A673 (cell line): ENCODE data around the gene RHO. TPM values are rescaled to one million over a fixed set of nuclear protein-coding genes. Genes with fewer than 3 reads are reported as not detected.
"Not testable (repeated sequence)": the region's sequence is repeated elsewhere in the genome, so short reads cannot be mapped to it uniquely, and the experiment has no call there.

Experiments
- BruUV-seq: library from RNA; stranded (reverse); fragments of 400-500 nt; replicated peaks from 2 replicates; lab custom pipeline; 2021; lab: Mats Ljungman, UMichigan
- CTCF ChIA-PET: fragments of 300-600 bp; sonication (Branson Sonifier 250); formaldehyde crosslinking; loops from one replicate; lab custom pipeline; 2022; ENCODE audit warnings: antibody characterized with exemption; lab: Charles Lee
- POLR2A ChIA-PET: fragments of 300-600 bp; sonication (Branson Sonifier 250); formaldehyde crosslinking; loops from one replicate; lab custom pipeline; 2022; ENCODE audit warnings: antibody characterized with exemption; ENCODE audit not compliant: low non-redundant PET; lab: Charles Lee
- DNase-seq: peaks from one replicate; pipeline ENCODE4 v3.0.0-alpha.2; 2015; ENCODE audit warnings: low spot score
- H3K27ac ChIP-seq: fragments of 200-600 bp; sonication (generic); 2 replicates; pipeline ENCODE4 v1.5.1; 2016; ENCODE audit warnings: mixed run types, low read depth, mild to moderate bottlenecking, mixed read lengths, antibody characterized with exemption, low read length; ENCODE audit not compliant: poor library complexity, severe bottlenecking
- H3K27me3 ChIP-seq: fragments of 200-600 bp; sonication (generic); replicated peaks from 2 replicates; pipeline ENCODE4 v1.6.1; 2017; ENCODE audit warnings: mixed run types, low read depth, mild to moderate bottlenecking, mixed read lengths, antibody characterized with exemption, low read length; ENCODE audit not compliant: insufficient read depth, poor library complexity
- H3K36me3 ChIP-seq: fragments of 200-600 bp; sonication (generic); 2 replicates; pipeline ENCODE4 v1.6.1; 2016; ENCODE audit warnings: mixed run types, mild to moderate bottlenecking, mixed read lengths, antibody characterized with exemption, low read length; ENCODE audit not compliant: insufficient read depth, poor library complexity, severe bottlenecking
- H3K4me1 ChIP-seq: fragments of 200-600 bp; sonication (generic); 2 replicates; pipeline ENCODE4 v1.6.1; 2017; ENCODE audit warnings: mixed run types, mild to moderate bottlenecking, mixed read lengths, antibody characterized with exemption, low read length; ENCODE audit not compliant: insufficient read depth, poor library complexity, severe bottlenecking
- H3K4me3 ChIP-seq: fragments of 200-600 bp; sonication (generic); 2 replicates; pipeline ENCODE4 v1.5.1; 2016; ENCODE audit warnings: low read depth, mixed run types, mild to moderate bottlenecking, mixed read lengths, low read length; ENCODE audit not compliant: poor library complexity, severe bottlenecking
- H3K9me3 ChIP-seq: fragments of 200-600 bp; sonication (generic); 2 replicates; pipeline ENCODE4 v1.6.1; 2016; ENCODE audit warnings: mixed run types, low read depth, mild to moderate bottlenecking, mixed read lengths, antibody characterized with exemption, low read length; ENCODE audit not compliant: poor library complexity, severe bottlenecking
- EZH2 ChIP-seq: fragments of 200-600 bp; sonication (generic); IDR thresholded peaks from 2 replicates; pipeline ENCODE4 v1.6.1; 2017; ENCODE audit warnings: borderline replicate concordance, low read depth, mild to moderate bottlenecking, mixed read lengths, antibody characterized with exemption, low read length; ENCODE audit not compliant: poor library complexity, severe bottlenecking
- intact Hi-C: fragments of 100-400 bp; cut with micrococcal nuclease; formaldehyde crosslinking; loops from one replicate; pipeline ENCODE4 v1.10.0; 2022; ENCODE audit not compliant: unreplicated experiment
- total RNA-seq: library from RNA; stranded (reverse); gene quantifications from 2 replicates; pipeline ENCODE4 v1.2.3, GENCODE V29; 2021
- TF ChIP-seq, protein P1 (sequence below): fragments of 300-800, 200-600 bp; sonication (generic); conservative IDR thresholded peaks from 2 replicates; pipeline ENCODE4 v1.5.1; 2017; ENCODE audit warnings: low read depth, mild to moderate bottlenecking, antibody characterized with exemption, low read length, moderate library complexity, mixed read lengths

Gene RHO
- total RNA-seq, 1 experiment from 2014 or later: not detected

DNA sequence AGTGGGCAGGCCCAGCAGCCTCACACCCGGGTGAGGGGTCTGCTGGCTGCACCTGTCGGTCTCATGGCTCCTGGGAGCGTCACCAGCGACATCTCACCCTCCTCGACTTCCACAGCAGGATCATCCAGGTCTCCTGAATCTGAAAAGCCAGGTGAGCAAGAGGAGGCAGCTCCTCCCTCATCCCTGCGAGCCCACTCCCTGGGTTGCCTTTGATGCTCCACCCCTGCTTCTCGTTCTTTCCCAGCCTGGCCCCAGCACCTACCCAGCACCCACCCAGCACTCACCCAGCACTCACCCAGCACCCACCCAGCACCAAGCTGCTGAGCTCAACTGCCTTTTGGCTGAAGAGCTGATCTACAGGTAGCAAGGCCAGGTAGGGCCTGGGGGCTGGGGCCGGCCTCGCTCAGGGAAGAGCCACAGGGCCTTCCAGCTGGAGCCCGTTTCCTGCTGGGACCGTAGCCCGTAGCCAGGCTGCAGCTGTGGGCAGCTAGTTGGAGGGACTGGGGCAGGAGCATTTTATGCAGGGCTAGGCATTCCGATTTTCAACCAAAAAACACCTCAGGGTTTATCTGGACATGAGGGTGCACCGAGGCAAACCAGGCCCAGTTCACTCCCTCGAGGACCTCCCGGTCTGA is 14.8 kb downstream of the RHO start, which contains the start of gene H1-8:
Gene H1-8 (plus strand): TSS at position 20 of the 635 bp plus-strand sequence. CDS start 44 bp downstream, at position 64.
- intact Hi-C loops: no loop called here
- no peak for TF ChIP-seq EZH2
- TF ChIP-seq, protein P1, sequence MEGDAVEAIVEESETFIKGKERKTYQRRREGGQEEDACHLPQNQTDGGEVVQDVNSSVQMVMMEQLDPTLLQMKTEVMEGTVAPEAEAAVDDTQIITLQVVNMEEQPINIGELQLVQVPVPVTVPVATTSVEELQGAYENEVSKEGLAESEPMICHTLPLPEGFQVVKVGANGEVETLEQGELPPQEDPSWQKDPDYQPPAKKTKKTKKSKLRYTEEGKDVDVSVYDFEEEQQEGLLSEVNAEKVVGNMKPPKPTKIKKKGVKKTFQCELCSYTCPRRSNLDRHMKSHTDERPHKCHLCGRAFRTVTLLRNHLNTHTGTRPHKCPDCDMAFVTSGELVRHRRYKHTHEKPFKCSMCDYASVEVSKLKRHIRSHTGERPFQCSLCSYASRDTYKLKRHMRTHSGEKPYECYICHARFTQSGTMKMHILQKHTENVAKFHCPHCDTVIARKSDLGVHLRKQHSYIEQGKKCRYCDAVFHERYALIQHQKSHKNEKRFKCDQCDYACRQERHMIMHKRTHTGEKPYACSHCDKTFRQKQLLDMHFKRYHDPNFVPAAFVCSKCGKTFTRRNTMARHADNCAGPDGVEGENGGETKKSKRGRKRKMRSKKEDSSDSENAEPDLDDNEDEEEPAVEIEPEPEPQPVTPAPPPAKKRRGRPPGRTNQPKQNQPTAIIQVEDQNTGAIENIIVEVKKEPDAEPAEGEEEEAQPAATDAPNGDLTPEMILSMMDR: no peak
- no peaks in the 10 kb centered on the region for H3K36me3 ChIP-seq
- H3K4me3 ChIP-seq: no peak within 1 kb of the TSS
- CTCF ChIA-PET: no interaction called here
- POLR2A ChIA-PET: no interaction called here
- H3K27me3 ChIP-seq: no peaks in the 10 kb centered on the region
- no TSS peak for BruUV-seq
- no peak within 1 kb of the TSS for H3K27ac ChIP-seq
- DNase-seq: no peak
- H3K9me3 ChIP-seq: no peaks in the 10 kb centered on the region
- H3K4me1 ChIP-seq: no peaks in the 10 kb centered on the region

DNA sequence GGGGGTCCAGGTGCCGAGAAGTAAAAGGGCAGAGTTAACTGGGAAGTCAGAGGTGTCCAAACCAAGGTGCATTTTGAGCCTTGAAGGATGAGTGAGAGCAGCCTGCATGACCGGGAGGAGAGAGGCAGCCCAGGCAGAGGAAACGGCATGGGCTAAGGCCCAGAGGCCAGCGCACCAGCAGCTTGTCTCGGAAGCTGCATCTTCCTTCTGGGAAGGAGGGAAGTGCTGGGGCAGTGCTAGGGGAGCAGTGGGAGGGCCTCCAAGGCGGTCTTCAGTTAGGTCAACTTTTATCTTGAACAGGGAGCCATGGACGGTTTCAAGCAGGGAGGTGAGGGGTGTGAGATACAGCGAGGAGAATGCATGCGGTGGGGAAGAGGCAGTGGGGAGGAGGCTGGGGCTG is 15.6 kb downstream of the RHO start:
- Histone ChIP-seq H3K4me3 (no peak overlapping the region), H3K4me1 (no peaks in the 10 kb centered on the region), H3K9me3 (no peaks in the 10 kb centered on the region), H3K36me3 (no peaks in the 10 kb centered on the region), H3K27me3 (no peaks in the 10 kb centered on the region), H3K27ac (no peak overlapping the region)
- no peak for TF ChIP-seq EZH2
- TF ChIP-seq, protein P1: no peak
- CTCF ChIA-PET: no interaction called here
- no peak for DNase-seq
- no TSS peak for BruUV-seq
- POLR2A ChIA-PET: no interaction called here
- intact Hi-C loops: no loop called here

DNA sequence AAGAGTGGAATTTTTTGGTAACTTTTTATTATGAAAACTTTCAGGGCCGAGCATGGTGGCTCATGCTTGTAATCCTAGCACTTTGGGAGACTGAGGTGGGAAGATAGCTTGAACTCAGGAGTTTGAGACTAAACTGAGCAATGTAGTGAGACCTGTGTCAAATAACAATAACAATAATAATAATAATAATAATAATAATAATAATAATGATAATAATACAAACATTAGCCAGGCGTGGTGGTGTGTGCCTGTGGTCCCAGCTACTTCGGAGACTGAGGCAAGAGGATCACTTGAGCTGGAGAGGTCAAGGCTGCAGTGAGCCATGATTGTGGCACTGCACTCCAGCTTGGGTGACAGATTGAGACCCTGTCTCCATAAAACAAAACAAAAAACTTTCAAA is 17.5 kb downstream of the RHO start:
- intact Hi-C loops, CTCF ChIA-PET, DNase-seq, BruUV-seq, H3K36me3 ChIP-seq, H3K4me1 ChIP-seq, H3K27ac ChIP-seq, H3K9me3 ChIP-seq, POLR2A ChIA-PET, H3K4me3 ChIP-seq, H3K27me3 ChIP-seq: not testable (repeated sequence)

DNA sequence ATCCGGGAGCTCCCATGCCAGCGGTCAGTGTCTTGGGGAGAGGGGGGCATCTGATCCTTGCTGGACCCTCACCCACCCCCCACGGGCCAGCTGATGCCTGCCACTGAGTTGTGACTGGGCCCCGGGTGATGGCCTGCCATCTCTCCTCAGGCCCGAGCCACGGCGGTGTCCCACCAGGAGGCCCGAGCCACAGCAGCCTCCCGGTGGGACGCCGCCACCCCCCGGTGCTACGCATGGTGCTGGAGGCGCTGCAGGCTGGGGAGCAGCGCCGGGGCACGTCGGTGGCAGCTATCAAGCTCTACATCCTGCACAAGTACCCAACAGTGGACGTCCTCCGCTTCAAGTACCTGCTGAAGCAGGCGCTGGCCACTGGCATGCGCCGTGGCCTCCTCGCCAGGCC is 18.8 kb downstream of the RHO start:
- no peaks in the 10 kb centered on the region for H3K27me3 ChIP-seq
- DNase-seq: no peak
- H3K27ac ChIP-seq: no peak overlapping the region
- H3K4me1 ChIP-seq: no peaks in the 10 kb centered on the region
- no peak overlapping the region for H3K4me3 ChIP-seq
- intact Hi-C loops: no loop called here
- POLR2A ChIA-PET: no interaction called here
- no TSS peak for BruUV-seq
- H3K36me3 ChIP-seq: no peaks in the 10 kb centered on the region
- TF ChIP-seq EZH2: no peak
- TF ChIP-seq, protein P1: no peak
- CTCF ChIA-PET: no interaction called here
- H3K9me3 ChIP-seq: no peaks in the 10 kb centered on the region
